Measurements from ENCODE around the gene MB21D2.
A peak's percentile ranks its signal among the peaks of the same experiment; 100 is the strongest.
"Not testable (repeated sequence)": the region's sequence is repeated elsewhere in the genome, so short reads cannot be mapped to it uniquely, and the experiment has no call there.

The MB21D2 gene

GRCh38 chr3:192917404-192918274 is at the start of gene MB21D2:
MB21D2 (minus strand) TSS chr3:192917856; CDS start chr3:192917840, 16 bp downstream.
- DNase-seq (ENCODE audit: low read depth), result no peak

GRCh38 chr3:192964959-192965719 is 47.5 kb upstream of the MB21D2 start:
- not testable (repeated sequence) for H3K4me3 ChIP-seq (ENCODE audit: low read length); DNase-seq (ENCODE audit: low read depth)

More at GRCh38 chr3:192917404-192918274, at the start of gene MB21D2:
- peak within 1 kb of the TSS; percentile 77 for H3K4me3 ChIP-seq (ENCODE audit: low read length)
- no peak for TF ChIP-seq CTCF (conservative IDR thresholded peaks at IDR 0.05; ENCODE audit: low read depth, low read length)

GRCh38 chr3:192959773-192960172 is 42.1 kb upstream of the MB21D2 start:
- no peak for TF ChIP-seq CTCF (conservative IDR thresholded peaks at IDR 0.05; ENCODE audit: low read depth, low read length)

GRCh38 chr3:192958219-192958872 is 40.7 kb upstream of the MB21D2 start:
- no peak overlapping the region for H3K4me3 ChIP-seq (ENCODE audit: low read length)
- TF ChIP-seq CTCF (conservative IDR thresholded peaks at IDR 0.05; ENCODE audit: low read depth, low read length), result no peak
- DNase-seq (ENCODE audit: low read depth), result no peak

More at GRCh38 chr3:192959773-192960172, 42.1 kb upstream of the MB21D2 start:
- DNase-seq (ENCODE audit: low read depth), result no peak
- H3K4me3 ChIP-seq (ENCODE audit: low read length), result no peak overlapping the region

- DNase-seq (ENCODE audit: low read depth), result peak; percentile 38
- TF ChIP-seq CTCF (conservative IDR thresholded peaks at IDR 0.05; ENCODE audit: low read depth, low read length), result no peak
- H3K4me3 ChIP-seq (ENCODE audit: low read length), result no peak overlapping the region
Measured at GRCh38 chr3:192957441-192958021, 39.9 kb upstream of the MB21D2 start.

- no peak for DNase-seq (ENCODE audit: low read depth)
- TF ChIP-seq CTCF (conservative IDR thresholded peaks at IDR 0.05; ENCODE audit: low read depth, low read length), result no peak
Measured at GRCh38 chr3:192953926-192954325, 36.3 kb upstream of the MB21D2 start.

GRCh38 chr3:192947421-192947820 is 29.8 kb upstream of the MB21D2 start:
- no peak overlapping the region for H3K4me3 ChIP-seq (ENCODE audit: low read length)

More at GRCh38 chr3:192953926-192954325, 36.3 kb upstream of the MB21D2 start:
- H3K4me3 ChIP-seq (ENCODE audit: low read length), result no peak overlapping the region

More at GRCh38 chr3:192947421-192947820, 29.8 kb upstream of the MB21D2 start:
- DNase-seq (ENCODE audit: low read depth), result no peak
- TF ChIP-seq CTCF (conservative IDR thresholded peaks at IDR 0.05; ENCODE audit: low read depth, low read length), result no peak
